HG02623 (cell line): Measurements from ENCODE around the gene SMTN.

Experiments
- ATAC-seq: cut with Tn5 transposase; IDR thresholded peaks from one replicate; pipeline ENCODE4 v1.9.1; 2021; ENCODE audit warnings: moderate library complexity; ENCODE audit not compliant: unreplicated experiment

Gene SMTN

DNA sequence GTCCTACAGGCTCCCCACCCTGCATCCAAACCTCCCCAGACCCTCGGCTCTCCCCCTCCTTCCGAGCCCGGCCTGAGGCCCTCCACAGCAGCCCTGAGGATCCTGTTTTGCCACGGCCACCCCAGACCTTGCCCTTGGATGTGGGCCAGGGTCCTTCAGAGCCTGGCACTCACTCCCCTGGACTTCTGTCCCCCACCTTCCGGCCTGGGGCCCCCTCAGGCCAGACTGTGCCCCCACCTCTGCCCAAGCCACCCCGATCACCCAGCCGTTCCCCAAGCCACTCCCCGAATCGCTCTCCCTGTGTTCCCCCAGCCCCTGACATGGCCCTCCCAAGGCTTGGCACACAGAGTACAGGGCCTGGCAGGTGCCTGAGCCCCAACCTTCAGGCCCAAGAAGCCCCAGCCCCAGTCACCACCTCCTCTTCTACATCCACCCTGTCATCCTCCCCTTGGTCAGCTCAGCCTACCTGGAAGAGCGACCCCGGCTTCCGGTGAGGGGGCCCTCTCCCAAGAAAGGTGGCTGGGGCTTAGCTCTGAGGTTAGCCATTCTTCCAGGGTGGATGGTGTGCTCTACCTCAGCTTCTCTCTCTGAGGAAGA lies 44.5 kb downstream of the SMTN start:
- ATAC-seq: no peak

DNA sequence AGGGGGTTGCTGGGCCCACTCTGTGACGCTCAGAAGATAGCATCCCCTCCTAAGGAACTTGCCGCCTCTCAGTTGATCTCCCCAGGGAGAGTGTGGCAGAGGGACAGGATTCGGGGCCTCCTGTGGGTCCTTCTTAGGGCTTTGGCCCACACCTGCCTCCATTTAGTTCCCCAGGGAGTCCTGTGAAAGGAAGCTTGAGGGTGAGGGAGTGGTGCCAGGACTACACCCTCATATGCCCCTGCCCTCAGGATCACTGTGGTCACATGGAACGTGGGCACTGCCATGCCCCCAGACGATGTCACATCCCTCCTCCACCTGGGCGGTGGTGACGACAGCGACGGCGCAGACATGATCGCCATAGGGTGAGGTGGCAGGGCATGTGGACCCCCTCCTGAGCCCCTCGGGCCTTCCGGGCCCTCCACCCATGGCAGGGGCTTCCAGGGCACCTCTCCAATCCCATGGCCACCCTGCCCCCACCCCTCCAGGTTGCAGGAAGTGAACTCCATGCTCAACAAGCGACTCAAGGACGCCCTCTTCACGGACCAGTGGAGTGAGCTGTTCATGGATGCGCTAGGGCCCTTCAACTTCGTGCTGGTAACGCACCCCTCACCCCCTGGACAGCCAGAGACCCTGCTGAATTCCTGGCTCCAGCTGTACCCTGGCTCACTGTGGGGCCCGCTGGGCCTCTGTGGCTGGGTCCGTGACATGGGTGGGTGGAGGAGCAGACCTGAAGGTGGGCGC lies 45.2 kb downstream of the SMTN start:
- no peak for ATAC-seq

DNA sequence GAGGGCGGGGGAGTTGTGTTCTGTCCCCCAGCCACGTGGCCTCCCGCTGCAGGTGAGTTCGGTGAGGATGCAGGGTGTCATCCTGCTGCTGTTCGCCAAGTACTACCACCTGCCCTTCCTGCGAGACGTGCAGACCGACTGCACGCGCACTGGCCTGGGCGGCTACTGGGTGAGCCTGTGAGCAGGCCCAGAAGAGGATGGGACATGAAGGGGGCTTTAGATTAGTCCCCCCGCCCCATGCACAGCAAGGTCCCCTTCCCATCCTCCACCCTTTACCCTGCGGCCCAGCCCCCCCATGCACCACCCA lies 45.7 kb downstream of the SMTN start:
- no peak for ATAC-seq

DNA sequence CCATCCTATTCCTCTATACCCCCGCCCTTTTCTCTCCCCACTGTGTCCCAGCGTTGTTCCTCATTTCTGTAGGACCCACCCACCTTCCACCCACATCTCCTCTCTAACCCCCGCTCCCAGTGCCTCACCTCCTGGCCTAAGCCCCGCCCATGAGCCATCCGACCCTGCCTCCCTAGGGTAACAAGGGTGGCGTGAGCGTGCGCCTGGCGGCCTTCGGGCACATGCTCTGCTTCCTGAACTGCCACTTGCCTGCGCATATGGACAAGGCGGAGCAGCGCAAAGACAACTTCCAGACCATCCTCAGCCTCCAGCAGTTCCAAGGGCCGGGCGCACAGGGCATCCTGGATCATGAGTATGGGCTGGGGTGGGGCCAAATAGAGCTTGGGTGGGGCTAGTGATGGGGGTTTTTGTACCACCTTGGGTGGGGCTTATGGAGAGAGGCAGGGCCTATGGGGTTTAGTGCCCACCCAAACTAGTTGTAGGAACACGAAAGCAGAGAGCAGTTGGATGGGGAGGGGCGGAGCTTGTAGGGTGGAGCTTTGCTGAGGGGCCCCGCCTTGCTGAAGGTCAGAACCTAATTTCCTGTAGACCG lies 46.2 kb downstream of the SMTN start:
- ATAC-seq: no peak

DNA sequence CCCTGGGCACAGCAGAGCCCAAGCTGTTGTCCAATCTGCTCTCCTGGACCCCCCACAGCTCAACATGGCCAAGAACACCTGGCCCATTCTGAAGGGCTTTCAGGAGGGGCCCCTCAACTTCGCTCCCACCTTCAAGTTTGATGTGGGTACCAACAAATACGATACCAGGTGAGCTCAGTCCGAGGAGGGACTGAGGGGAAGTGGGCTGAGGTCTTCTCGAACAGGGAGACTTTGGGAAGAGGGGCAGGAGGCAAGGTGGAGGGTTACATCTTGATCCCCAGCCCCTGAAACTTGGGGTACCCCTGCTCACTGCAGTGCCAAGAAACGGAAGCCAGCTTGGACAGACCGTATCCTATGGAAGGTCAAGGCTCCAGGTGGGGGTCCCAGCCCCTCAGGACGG lies 47.0 kb downstream of the SMTN start:
- ATAC-seq: no peak

DNA sequence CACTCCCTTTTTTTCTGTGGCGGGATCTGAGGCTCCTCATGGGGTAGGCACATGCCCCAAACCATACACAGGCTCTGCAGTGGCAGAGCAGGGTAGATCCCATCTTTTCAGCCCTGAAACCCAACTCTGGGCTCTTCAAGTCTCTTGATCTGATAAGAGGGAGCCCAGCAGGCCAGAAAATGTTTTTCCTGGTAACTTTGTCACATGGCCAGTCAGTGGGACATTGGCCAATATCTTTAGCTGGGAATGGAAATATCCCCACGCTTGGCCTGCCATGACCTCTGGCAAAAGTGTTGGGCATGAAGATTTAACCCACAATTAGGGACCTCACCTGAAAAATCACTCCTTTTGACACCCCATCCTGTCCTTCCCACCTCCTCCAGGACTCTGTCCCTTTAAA lies 49.8 kb downstream of the SMTN start:
- ATAC-seq: no peak

DNA sequence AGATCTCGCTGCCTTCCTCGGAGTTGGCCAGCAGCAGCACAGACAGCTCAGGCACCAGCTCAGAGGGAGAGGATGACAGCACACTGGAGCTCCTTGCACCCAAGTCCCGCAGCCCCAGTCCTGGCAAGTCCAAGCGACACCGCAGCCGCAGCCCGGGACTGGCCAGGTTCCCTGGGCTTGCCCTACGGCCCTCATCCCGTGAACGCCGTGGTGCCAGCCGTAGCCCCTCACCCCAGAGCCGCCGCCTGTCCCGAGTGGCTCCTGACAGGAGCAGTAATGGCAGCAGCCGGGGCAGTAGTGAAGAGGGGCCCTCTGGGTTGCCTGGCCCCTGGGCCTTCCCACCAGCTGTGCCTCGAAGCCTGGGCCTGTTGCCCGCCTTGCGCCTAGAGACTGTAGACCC lies 52.8 kb downstream of the SMTN start:
- no peak for ATAC-seq

DNA sequence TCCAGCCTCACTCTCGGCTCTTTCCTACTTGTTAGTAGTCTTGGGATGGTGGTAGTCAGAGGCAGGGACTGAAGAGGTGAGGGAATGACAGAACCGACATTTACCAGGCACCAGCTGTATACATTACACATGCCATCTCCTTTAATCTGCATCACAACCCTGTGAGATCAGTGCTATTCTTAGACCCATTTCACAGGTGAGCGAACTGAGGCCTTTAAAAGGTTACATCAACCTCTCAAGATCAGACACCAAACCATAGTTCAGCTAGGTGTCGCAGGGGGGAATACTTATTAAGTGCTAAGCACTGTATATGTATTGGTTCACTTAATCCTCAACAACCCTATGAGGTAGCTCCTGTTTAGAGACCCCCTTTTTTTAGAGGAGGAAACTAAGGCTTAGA lies 53.6 kb downstream of the SMTN start:
- ATAC-seq: no peak

DNA sequence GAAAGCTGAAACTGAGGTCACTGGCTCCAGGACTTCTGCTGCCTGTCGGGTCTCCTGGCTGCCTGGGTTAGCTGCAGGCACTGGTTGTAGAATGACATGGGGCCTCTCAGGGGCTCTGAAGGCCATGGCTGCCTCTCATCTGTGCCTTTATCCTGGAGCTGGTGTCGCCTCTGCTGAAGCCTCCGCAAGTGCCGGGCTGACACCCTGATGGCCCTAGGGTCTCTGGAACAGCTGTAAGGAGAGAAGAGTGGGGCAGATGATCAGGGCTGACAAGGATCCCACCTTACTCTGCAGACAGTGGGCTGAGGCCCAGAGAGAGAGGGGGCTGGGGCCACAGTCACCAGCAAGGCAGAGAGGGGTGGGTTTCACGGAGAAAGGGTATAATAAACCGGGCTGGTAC lies 54.6 kb downstream of the SMTN start:
- no peak for ATAC-seq

DNA sequence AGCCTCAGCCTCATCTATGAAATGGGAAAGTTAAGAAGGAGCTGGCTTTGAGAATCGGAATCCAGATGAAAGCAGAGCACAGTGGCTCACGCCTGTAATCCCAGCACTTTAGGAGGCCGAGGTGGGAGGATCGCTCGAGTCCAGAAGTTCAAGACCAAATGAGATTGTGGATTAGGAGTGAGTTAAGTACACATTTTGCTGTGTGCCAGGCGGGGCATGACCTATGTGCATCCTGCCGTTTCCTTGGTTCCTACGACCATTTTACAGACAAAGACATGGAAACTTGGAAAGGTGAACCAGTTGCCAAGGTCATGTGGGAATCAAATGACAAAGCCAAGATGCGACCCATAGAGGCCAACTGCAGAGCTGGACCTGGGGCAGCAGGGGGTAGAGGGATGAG lies 55.0 kb downstream of the SMTN start:
- no peak for ATAC-seq

DNA sequence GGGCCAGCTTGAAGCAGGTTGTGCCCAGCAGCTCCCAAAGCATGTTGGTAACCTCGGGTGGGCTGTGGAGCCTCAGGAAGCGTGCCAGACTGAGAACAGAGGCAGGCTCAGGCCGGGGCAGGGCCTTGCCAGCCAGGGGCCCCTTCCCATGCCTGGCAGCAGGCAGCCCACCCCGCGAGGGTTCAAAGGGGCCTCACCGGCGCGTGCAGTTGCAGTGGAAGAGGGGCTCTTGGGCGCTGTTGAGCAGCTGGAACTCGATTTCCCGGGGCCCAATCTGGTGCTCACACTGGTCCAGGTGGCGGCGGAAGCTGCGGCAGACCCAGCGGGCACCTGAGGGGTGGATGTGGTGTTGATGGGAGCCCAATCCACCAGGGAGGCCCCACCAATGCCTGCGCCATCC lies 55.6 kb downstream of the SMTN start:
- no peak for ATAC-seq

DNA sequence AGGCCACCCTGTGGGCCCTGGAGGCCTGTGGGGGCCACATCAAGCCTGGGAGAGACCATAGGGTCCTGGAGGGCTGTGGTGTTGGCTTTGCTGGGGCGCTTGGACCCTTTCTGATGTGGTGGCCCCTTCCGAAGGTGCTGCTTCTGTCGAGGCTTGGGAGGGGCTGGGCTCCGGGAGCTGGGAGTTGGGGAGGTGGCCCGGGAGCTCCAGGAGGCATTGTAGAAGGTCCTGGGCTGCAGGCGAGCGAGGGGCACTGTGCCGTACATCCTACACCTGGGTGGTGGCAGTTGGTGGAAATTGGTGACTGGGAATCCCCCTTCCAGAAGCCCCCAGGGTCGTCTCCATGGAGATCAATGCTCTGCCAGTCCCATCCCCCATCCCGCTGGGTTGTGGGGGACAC lies 56.6 kb downstream of the SMTN start:
- no peak for ATAC-seq

DNA sequence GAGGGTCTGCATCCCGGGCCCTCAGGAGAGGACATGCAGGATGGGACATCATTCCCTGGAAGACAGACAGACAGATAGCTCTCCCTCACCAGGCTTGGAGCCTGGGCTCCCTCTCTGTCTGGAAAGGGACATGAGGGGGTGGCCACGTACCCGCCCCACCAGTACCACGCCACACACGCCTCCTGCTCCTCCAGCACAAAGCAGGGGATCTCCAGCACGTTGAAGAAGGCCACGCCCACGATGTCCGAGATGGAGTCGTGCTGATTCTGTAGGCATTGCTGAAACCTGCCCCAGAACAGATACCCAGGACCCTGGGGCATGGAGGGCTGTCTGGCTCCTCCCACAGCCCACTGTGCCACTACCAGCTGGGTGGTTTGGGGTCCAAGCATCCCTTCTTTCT lies 57.0 kb downstream of the SMTN start:
- no peak for ATAC-seq

DNA sequence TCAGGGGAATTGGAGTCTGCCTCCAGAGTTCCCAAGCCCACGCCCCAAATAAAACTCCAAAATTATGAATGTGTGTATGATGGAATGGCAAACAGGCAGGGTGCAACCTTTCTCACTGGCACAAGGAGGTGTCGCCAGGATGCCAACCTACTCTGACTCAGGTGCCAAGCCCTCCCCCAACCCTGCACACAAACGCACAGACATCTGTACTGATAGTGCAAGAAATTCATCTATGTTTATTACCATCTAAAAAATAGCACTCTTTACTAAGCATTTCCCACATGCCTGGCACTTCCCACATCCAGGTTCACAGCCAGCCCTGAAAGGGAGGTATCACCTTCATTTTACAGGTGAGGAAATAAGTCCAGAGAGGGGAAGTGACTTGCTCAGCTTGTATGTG lies 57.9 kb downstream of the SMTN start:
- no peak for ATAC-seq

DNA sequence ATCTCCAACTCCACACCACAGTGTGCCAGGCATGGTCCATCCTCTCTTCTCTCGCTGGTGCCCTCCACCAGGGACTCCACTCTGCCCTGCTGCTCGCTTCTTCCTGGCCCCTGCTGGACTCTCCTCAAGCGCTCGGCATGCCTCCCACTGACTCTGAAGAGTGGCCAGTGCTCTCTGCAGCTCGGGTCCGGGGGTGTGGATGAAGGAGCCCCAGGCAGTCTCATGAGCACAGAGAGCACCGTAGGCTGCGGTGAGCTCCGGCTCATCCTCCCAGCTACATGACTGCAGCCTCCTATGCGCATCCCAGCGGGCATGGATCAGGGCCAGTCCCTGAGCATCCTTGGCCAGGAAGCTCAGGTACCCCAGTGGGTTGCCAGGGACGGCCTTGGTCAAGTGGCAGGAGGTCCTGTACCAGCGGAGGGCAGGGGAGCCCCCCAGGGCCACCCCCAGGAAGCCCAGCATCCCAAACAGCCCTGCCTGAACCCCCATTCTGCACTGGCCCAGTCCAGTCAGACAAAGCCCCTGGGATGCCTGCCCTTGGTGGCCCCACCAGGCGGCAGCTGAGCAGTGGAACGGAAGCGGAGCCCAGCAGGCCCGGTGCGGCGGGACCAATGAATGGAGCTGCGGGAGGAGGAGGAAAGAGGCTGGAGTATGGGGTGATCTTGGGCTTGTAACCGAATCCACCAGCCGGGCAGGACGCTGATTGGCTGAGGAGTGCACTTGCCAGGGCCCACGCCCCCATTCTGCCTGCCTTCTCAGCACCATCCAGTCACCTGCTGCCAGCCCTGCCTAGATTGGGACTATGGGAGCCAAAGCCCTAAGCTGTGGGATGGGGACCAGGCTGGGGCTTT lies 59.0 kb downstream of the SMTN start, which contains the start of gene PLA2G3:
PLA2G3 (minus strand) TSS at position 643 of the 851 bp plus-strand sequence; CDS start at position 489, 154 bp downstream.
- no peak for ATAC-seq

DNA sequence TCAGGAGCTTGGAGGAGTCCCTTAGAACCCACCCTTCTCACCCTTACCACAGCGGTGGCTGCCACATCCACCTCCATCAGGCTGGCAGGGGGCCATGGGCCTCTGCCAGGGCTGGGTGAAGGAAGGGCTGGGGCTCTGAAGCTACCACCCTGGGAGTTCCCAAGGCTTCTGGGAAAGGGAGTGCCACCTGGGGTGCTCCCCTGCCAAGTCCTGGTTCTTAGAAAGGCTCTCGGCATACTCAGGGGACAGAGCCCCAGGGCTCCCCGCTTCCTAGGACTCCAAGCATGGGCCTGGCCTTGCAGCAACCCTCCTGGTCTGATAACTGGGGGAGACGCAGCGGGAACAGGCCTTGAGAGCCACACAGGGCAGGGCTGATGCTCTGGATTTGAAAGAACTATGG lies 59.6 kb downstream of the SMTN start:
- no peak for ATAC-seq

DNA sequence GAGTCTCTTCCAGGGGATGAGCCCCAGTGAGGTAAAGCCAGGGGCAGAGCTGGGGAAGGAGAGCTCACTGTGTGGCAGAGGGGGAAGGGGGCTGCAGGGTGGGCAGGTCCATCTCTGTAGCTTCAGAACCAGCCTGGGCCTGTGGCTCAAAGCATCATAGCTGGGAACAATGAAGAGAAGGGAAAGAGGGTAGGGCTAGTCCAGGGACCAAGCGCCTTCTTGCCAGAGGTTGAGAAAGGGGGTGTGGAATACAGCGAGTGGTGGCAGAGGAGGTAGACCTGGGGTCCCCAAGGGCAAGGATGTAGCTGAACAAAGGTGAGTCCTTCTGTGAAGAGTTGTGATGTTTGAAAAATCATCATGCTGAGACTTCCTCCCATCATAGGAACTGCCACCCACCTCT lies 60.4 kb downstream of the SMTN start:
- no peak for ATAC-seq

DNA sequence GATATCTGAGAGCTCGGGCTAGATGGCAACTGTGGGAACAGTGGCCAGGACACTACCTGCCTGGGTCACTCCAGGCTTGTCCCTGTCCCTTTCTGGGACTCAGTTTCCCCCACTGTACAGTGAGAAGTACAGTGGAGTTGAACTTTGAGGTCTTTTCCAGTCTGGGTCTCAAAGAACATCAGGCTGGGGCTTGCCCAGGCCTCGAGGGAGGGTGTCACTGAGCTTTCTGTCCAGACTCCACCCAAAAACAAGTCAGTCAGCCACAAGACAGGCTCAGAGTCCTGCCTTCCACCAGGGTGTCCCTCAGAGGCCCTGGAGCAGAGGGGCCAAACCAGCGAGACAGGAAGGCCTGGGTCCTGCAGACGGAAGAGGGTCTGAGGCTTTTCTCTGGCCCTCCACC lies 61.2 kb downstream of the SMTN start:
- ATAC-seq: no peak

DNA sequence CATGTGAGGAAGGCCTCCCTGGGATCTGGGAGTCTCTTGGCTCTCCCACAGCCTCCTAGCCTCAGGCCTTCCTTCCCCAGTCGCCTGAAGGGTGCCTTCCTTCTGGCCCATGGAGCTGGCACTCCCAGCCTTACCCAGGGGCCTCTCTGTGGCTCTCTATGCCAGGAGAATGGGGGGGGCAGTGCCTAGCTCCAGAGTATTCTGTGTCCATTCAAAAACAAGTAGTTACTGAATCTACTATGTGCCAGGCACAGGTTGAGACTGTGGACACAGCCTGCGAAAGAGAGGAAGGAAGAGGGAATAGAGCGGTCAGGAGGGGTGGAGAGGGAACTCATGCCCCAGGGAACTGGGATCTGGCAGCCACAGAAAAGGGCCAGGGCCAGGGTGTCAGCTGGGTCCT lies 61.9 kb downstream of the SMTN start:
- no peak for ATAC-seq

DNA sequence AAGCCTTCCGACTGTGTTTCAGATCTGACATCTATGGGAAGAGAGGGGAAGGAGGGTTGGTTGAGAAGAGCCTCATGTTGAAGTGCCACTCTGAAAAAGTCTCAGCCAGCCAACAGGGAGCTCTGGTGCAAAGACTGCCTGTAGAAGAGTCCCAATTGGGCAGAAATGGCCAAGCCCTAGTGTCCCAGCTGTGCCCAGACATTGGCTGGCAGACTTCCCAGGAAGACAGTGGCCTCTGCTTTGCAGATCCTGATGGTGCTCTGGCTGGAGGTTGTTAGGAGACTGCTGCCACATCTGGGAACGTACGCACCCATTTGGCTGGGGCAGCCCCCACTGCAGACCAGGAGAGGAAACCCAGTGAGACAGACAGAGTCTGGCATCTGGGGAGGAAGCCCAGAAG lies 62.4 kb downstream of the SMTN start:
- no peak for ATAC-seq

DNA sequence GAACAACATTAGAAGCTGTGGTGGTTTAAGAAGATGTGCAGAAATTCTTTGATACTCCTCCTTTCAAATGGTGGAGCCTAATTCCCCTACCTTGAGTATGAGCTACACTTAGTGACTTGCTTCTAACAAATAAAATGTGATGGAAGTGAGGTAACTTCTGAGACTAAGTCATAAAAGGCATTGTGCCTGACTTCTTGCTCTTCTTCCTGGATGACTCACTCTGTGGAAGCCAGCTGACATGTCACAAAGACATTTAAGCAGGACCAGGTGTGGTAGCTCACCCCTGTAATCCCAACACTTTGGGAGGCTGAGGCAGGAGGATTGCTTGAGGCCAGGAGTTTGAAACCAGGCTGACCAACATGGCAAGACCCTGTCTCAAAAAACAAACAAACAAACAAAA lies 63.1 kb downstream of the SMTN start:
- no peak for ATAC-seq

DNA sequence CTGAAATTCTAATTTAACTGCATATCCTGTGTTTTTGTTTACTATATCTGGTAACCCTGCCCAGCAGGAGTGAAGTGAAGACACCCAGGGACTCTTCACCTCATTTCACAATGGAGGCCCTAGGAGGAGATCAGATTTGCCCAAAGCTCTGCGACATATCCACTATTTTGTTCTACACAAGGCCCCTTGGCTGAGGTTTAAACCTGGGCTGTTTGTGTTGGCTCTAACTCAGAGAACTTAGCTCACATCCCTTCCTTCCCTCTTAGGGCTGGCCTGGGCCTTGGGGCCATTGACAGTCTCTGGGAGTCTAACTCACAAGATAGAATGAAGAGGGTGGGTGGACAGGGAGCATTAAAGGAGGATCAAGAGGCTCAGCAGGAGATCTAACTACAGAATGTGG lies 67.4 kb downstream of the SMTN start:
- ATAC-seq: no peak
